Activated CD8-positive, alpha-beta memory T cell treated with anti-CD3 and anti-CD28 coated beads, Interleukin-2, amount 10 ng/mL, durations not matched to agents 7 days and 5 days (primary cell): ENCODE measurements around the gene YIF1A. TPM values are rescaled to one million over a fixed set of nuclear protein-coding genes. Genes with fewer than 3 reads are reported as not detected.
"Not testable (repeated sequence)": the region's sequence is repeated elsewhere in the genome, so short reads cannot be mapped to it uniquely, and the experiment has no call there.

Experiments
- ATAC-seq: fragments of 150-1000 bp; cut with Tn5 transposase; one replicate; pipeline ENCODE4 v1.10.0; 2021; ENCODE audit warnings: moderate library complexity
- CTCF ChIA-PET: fragments of 350-600 bp; sonication (Branson Sonifier 250); formaldehyde crosslinking; loops from one replicate; lab custom pipeline; 2021; ENCODE audit warnings: antibody characterized with exemption; lab: Charles Lee
- DNase-seq: peaks from one replicate; pipeline ENCODE4 v3.0.0-alpha.2; 2020
- H3K27ac Mint-ChIP-seq: one replicate; pipeline ENCODE4 v1.8.0; 2021; ENCODE audit warnings: mild to moderate bottlenecking, mixed read lengths
- H3K27me3 Mint-ChIP-seq: one replicate; pipeline ENCODE4 v1.8.0; 2021; ENCODE audit warnings: mixed read lengths
- H3K36me3 Mint-ChIP-seq: one replicate; pipeline ENCODE4 v1.8.0; 2021; ENCODE audit warnings: mild to moderate bottlenecking, mixed read lengths
- H3K4me1 Mint-ChIP-seq: one replicate; pipeline ENCODE4 v1.8.0; 2021; ENCODE audit warnings: mixed read lengths
- H3K4me3 Mint-ChIP-seq: one replicate; pipeline ENCODE4 v1.8.0; 2021; ENCODE audit warnings: mild to moderate bottlenecking, moderate library complexity, mixed read lengths
- H3K9me3 Mint-ChIP-seq: one replicate; pipeline ENCODE4 v1.8.0; 2022; ENCODE audit warnings: low read depth, mixed read lengths
- total RNA-seq, 2 experiments: library from RNA; stranded (reverse); gene quantifications; one replicate each; pipeline ENCODE4 v1.2.3, GENCODE V29; 2021

The YIF1A gene
- total RNA-seq, 2 experiments from 2014 or later = 56.5 to 73.9 TPM

DNA sequence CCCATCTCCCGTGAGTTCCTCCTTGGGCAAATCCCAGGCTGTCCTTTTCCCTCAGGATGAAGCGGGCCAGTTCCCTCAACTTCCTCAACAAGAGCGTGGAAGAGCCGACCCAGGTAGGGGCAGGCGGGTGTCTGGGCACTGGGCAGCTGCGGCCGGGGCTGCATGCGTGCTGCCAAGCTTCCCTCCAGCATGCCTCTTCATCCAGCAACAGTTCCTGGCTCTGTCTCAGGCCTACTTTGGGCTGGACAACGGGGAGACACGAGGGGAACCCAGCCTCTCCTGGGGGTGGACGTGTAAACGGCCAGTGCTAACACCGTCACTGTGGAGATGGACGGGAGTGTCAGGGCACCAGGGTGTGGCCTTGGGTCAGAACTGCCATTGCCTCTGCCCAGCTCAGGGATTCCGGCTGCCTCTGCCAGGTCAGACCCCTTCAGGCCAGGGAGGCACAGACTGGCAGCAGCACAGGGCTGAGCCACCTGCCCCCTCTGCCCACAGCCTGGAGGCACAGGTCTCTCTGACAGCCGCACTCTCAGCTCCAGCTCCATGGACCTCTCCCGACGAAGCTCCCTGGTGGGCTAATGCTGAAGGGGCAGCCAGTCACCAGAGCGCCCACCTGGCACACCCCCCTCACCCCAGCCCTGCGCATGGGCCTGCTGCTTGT, 22.4 kb downstream of the YIF1A start:
- H3K36me3 Mint-ChIP-seq = peaks cover 19% of the 10 kb centered on the region
- peaks cover 31% of the 10 kb centered on the region for H3K4me1 Mint-ChIP-seq
- H3K4me3 Mint-ChIP-seq = peak overlapping the region; percentile 91
- DNase-seq (no peak), ATAC-seq (no peak)
- H3K27ac Mint-ChIP-seq = no peak overlapping the region
- no peaks in the 10 kb centered on the region for H3K9me3 Mint-ChIP-seq
- no peaks in the 10 kb centered on the region for H3K27me3 Mint-ChIP-seq
- CTCF ChIA-PET = interaction anchor here (0.9 to 1.5 kb wide), 2 partner anchors 43 to 46 kb away, joined by 3 to 6 read pairs; no protein-coding TSS in a partner anchor

DNA sequence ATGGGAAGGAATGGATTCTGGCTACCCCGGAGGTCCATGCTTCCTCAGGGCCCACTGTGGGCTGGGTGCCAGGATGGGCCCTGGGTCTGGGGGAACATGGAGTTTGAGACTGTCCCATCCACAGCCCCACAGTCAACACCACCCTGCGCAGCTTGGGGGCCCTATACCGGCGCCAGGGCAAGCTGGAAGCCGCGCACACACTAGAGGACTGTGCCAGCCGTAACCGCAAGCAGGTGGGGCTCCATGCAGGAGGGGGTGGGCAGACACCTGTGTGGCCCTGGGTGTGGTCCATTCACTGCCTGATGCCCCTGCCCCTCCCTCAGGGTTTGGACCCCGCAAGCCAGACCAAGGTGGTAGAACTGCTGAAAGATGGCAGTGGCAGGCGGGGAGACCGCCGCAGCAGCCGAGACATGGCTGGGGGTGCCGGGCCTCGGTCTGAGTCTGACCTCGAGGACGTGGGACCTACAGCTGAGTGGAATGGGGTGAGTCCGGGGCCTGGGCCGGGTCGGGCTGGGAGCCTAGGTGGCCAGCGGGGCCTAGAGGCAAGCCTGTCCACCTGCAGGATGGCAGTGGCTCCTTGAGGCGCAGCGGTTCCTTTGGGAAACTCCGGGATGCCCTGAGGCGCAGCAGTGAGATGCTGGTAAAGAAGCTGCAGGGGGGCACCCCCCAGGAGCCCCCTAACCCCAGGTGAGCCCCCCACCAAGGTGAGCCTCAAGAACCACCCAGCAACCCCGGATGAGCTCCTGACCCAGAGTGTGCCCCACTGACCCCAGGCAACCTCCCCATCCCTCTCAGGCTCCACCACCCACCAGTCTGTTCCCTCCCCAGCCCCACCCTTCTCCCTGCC, 23.2 kb downstream of the YIF1A start:
- no peaks in the 10 kb centered on the region for H3K27me3 Mint-ChIP-seq
- no peak for ATAC-seq
- peaks cover 27% of the 10 kb centered on the region for H3K4me1 Mint-ChIP-seq
- peaks cover 17% of the 10 kb centered on the region for H3K36me3 Mint-ChIP-seq
- no peaks in the 10 kb centered on the region for H3K9me3 Mint-ChIP-seq
- H3K27ac Mint-ChIP-seq = no peak overlapping the region
- DNase-seq = no peak
- CTCF ChIA-PET = interaction anchor here (0.6 to 3.8 kb wide), 5 partner anchors 15 to 45 kb away, joined by 3 to 13 read pairs (median 3); no protein-coding TSS in a partner anchor
- H3K4me3 Mint-ChIP-seq = no peak overlapping the region

DNA sequence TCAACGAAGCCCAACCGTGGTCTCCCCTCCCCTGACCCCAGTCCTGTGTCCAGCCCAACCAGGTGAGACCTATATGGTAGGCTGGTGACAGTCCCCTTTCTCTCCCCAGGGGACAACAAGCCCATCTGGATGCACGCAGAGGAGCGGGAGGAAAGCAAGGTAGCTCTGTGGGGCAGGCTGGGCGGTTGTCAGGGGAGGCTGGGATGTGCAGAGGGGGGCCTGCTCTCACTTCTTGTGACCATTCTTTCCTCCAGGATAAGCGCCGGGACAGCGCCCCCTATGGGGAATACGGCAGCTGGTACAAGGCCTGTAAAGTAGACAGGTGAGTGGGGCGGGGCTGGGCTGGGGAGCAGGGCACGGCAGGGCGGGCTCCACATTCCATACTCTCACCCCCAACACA, 24.0 kb downstream of the YIF1A start:
- H3K9me3 Mint-ChIP-seq = no peaks in the 10 kb centered on the region
- DNase-seq (peak; percentile 65), ATAC-seq (no peak)
- no peak overlapping the region for H3K27ac Mint-ChIP-seq
- H3K4me1 Mint-ChIP-seq = peaks cover 18% of the 10 kb centered on the region
- peaks cover 16% of the 10 kb centered on the region for H3K36me3 Mint-ChIP-seq
- no peak overlapping the region for H3K4me3 Mint-ChIP-seq
- H3K27me3 Mint-ChIP-seq = no peaks in the 10 kb centered on the region
- CTCF ChIA-PET = interaction anchor here (0.6 to 3.8 kb wide), 4 partner anchors 16 to 39 kb away, joined by 3 to 13 read pairs (median 3); no protein-coding TSS in a partner anchor

DNA sequence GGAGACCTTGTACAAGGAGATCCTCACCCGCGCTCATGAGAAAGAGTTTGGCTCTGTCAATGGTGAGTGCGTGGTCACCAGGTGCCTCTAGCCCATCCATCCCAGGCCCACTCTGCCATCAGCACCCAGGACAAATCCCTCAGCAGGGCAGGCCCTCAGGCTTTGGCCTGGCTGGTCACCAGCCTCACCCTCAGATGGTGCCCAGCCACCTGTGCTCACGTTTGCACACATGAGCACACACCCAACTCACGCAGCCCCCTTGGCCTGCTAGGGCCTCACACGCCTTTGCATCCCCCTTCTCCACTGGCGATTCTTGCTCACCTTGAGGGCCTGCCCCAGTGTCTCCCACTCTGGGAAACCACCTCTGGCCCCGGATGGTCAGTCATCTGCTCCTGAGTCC, 24.6 kb downstream of the YIF1A start:
- Mint-ChIP-seq H3K4me1 (peaks cover 17% of the 10 kb centered on the region), H3K4me3 (no peak overlapping the region), H3K9me3 (no peaks in the 10 kb centered on the region), H3K36me3 (peaks cover 16% of the 10 kb centered on the region), H3K27me3 (no peaks in the 10 kb centered on the region), H3K27ac (no peak overlapping the region)
- ATAC-seq (no peak), DNase-seq (no peak)
- CTCF ChIA-PET = interaction anchor here (1.0 to 3.8 kb wide), 4 partner anchors 17 to 45 kb away, joined by 3 to 13 read pairs (median 3); no protein-coding TSS in a partner anchor

DNA sequence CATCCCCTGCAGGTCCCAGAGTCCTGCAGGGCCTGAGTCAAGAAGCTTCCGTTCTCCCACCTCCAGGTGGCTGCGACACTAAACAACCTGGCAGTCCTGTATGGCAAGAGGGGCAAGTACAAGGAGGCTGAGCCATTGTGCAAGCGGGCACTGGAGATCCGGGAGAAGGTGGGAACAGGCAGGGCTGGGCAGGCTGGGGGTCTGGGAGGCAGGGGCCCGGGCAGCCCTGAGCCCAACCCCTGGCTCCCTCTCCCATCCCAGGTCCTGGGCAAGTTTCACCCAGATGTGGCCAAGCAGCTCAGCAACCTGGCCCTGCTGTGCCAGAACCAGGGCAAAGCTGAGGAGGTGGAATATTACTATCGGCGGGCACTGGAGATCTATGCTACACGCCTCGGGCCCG, 25.2 kb downstream of the YIF1A start:
- Mint-ChIP-seq H3K4me3 (no peak overlapping the region), H3K9me3 (no peaks in the 10 kb centered on the region), H3K36me3 (peaks cover 16% of the 10 kb centered on the region), H3K27me3 (no peaks in the 10 kb centered on the region), H3K4me1 (peaks cover 21% of the 10 kb centered on the region), H3K27ac (no peak overlapping the region)
- ATAC-seq = no peak
- DNase-seq = no peak
- CTCF ChIA-PET = interaction anchor here (0.5 to 3.8 kb wide), 3 partner anchors 17 to 348 kb away, joined by 3 to 13 read pairs (median 3); no protein-coding TSS in a partner anchor

DNA sequence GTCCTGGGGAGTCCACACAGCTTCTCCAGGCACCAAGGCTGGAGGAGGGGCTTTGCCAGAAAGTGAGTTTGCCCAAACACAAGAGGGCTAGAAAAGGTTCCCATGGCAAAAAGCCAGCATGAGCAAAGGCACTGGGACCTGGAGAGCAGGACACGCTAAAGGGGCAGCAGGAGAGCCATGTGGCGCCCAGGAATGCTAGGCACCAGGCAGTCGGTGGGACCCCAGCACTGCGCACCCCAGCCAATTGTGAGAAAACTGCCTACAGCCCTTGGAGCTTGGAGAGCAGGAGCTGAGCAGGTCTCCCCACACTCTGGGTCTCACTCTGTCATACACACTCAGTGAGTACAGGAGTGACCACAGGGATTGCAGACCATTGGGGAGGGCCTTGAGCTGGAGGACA, 25.7 kb downstream of the YIF1A start:
- H3K4me1 Mint-ChIP-seq = peaks cover 25% of the 10 kb centered on the region
- no peaks in the 10 kb centered on the region for H3K27me3 Mint-ChIP-seq
- H3K9me3 Mint-ChIP-seq = no peaks in the 10 kb centered on the region
- H3K4me3 Mint-ChIP-seq = no peak overlapping the region
- no peak overlapping the region for H3K27ac Mint-ChIP-seq
- no peak for ATAC-seq
- H3K36me3 Mint-ChIP-seq = peaks cover 16% of the 10 kb centered on the region
- CTCF ChIA-PET = interaction anchor here (0.5 to 3.8 kb wide), 5 partner anchors 18 to 349 kb away, joined by 3 to 13 read pairs (median 3); partner anchors contain the start of gene YIF1A
- DNase-seq = no peak

DNA sequence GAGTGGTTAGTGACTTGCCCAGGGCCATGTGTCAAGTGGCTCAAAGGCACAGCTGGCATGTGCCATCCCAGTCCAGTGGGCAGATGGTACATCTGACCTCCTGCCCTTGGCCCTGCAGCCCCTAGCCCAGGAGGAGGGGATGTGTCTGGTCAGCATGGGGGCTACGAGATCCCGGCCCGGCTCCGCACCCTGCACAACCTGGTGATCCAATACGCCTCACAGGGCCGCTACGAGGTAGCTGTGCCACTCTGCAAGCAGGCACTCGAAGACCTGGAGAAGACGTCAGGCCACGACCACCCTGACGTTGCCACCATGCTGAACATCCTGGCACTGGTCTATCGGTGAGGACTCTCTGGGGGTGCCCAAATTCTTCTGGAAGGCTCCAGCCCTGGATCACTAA, 26.2 kb downstream of the YIF1A start:
- no peak for ATAC-seq
- CTCF ChIA-PET = interaction anchor here (0.6 to 3.8 kb wide), 4 partner anchors 18 to 89 kb away, joined by 3 to 13 read pairs (median 4); partner anchors contain the start of gene YIF1A
- H3K4me3 Mint-ChIP-seq = no peak overlapping the region
- H3K4me1 Mint-ChIP-seq = peaks cover 21% of the 10 kb centered on the region
- H3K9me3 Mint-ChIP-seq = no peaks in the 10 kb centered on the region
- H3K36me3 Mint-ChIP-seq = peaks cover 16% of the 10 kb centered on the region
- H3K27me3 Mint-ChIP-seq = no peaks in the 10 kb centered on the region
- no peak for DNase-seq
- H3K27ac Mint-ChIP-seq = no peak overlapping the region

DNA sequence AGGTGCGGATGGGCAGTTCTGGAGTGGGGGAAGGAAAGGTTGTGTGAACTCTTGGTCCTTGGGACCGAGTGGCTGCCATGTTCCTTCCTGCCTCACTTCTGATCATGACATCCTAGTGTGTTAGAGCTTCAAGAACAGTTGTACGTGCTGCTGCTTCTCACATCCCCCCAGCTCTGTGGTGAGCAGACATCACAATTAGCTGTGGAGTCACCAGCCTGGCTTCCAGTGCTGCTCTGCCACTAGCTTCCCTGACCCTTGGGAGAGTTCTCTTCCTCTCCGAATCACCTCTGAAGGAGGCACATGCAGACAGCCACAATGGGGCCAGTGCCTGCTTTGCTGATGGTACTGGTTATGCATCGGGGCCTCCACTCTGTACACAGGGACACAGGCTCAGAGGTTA, 26.8 kb downstream of the YIF1A start:
- CTCF ChIA-PET = interaction anchor here (0.6 to 3.8 kb wide), 5 partner anchors 19 to 240 kb away, joined by 3 to 13 read pairs (median 4); partner anchors contain the start of gene YIF1A
- ATAC-seq (no peak), DNase-seq (no peak)
- Mint-ChIP-seq H3K36me3 (peaks cover 16% of the 10 kb centered on the region), H3K27me3 (no peaks in the 10 kb centered on the region), H3K4me3 (no peak overlapping the region), H3K4me1 (peaks cover 19% of the 10 kb centered on the region), H3K9me3 (no peaks in the 10 kb centered on the region), H3K27ac (no peak overlapping the region)

DNA sequence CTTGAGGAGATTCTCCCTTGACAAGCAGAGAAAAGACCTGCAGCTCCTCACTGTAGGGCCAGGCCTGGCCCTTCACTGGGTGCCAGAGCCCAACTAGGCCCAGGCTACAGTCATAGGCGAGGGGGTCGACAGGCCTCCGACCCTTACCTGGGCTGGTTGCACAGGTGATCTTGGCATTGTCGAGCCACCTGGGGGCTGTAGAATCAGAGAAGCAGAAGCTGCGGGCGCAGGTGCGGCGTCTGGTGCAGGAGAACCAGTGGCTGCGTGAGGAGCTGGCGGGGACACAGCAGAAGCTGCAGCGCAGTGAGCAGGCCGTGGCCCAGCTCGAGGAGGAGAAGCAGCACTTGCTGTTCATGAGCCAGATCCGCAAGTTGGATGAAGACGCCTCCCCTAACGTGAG, 27.4 kb downstream of the YIF1A start:
- no peaks in the 10 kb centered on the region for H3K9me3 Mint-ChIP-seq
- no peak overlapping the region for H3K4me3 Mint-ChIP-seq
- CTCF ChIA-PET = interaction anchor here (1.2 to 3.8 kb wide), 4 partner anchors 20 to 239 kb away, joined by 4 to 13 read pairs (median 6); partner anchors contain the start of gene YIF1A
- no peak overlapping the region for H3K27ac Mint-ChIP-seq
- H3K4me1 Mint-ChIP-seq = peaks cover 20% of the 10 kb centered on the region
- no peak for DNase-seq
- no peak for ATAC-seq
- no peaks in the 10 kb centered on the region for H3K27me3 Mint-ChIP-seq
- H3K36me3 Mint-ChIP-seq = peaks cover 16% of the 10 kb centered on the region

DNA sequence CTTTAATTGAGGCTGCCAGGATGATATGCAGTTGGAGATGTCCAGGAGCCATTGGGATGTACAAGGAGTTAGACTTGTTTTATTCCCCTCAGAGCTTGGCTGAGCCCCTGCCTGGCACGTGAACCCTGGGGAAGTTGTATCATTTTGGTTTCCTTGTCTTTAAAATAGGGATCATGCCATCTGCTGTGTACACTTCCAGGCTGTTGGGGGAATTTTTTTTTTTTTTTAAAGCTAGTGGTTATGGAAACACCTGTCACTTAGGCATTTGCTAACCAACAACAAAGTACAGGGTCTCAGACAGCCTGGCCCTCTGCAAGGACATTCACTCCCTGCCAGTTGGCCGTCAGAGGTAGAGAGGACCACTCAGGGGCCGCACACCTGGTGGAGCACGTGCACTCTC, 29.0 kb downstream of the YIF1A start:
- H3K36me3 Mint-ChIP-seq = peaks cover 16% of the 10 kb centered on the region

DNA sequence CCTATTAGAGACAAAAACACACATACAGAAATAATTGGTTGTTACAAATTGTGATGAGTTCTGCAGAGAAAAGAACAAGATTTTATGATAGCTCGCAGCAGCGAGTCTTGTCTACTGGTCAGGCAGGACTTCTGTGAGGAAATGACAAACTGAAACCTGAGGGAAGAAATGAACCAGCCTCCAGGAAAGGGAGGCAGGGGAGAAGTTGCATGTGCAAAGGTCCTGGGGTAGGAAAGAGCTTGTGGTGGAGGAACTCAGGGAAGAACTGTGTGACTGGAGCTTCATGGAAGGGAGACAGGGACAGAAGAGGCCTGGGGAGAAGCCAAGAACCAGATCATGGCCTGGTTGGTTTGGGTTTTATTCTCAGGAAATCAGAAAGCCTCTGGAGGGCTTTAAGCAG, 29.7 kb downstream of the YIF1A start:
- DNase-seq (no peak), ATAC-seq (no peak)
- peaks cover 12% of the 10 kb centered on the region for H3K36me3 Mint-ChIP-seq
- CTCF ChIA-PET = interaction anchor here (0.6 to 2.0 kb wide), 10 partner anchors 13 to 633 kb away, joined by 3 to 8 read pairs (median 3); partner anchors contain the start of gene CNIH2
- H3K9me3 Mint-ChIP-seq = no peaks in the 10 kb centered on the region
- H3K4me3 Mint-ChIP-seq = peak overlapping the region; percentile 87
- H3K27ac Mint-ChIP-seq = peak overlapping the region; percentile 98
- H3K4me1 Mint-ChIP-seq = peaks cover 26% of the 10 kb centered on the region
- H3K27me3 Mint-ChIP-seq = no peaks in the 10 kb centered on the region

More for the DNA sequence above, 29.0 kb downstream of the YIF1A start:
- Mint-ChIP-seq H3K27me3 (no peaks in the 10 kb centered on the region), H3K4me1 (peaks cover 26% of the 10 kb centered on the region), H3K4me3 (no peak overlapping the region), H3K9me3 (no peaks in the 10 kb centered on the region), H3K27ac (no peak overlapping the region)
- no peak for DNase-seq
- no peak for ATAC-seq
- CTCF ChIA-PET = interaction anchor here (0.6 to 2.0 kb wide), 4 partner anchors 13 to 29 kb away, joined by 3 to 8 read pairs (median 4); partner anchors contain the start of genes CNIH2 and YIF1A

DNA sequence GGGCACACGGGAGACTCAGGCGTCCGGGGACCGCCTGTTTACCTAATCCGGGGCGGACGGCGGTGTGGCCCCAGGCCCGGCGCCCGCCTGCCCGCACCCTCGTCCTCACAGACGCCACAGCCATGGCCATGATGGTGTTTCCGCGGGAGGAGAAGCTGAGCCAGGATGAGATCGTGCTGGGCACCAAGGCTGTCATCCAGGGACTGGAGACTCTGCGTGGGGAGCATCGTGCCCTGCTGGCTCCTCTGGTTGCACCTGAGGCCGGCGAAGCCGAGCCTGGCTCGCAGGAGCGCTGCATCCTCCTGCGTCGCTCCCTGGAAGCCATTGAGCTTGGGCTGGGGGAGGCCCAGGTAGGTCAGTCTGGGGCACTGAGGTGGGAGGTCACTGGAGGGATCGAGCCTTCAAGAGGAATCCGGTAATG, 30.5 kb downstream of the YIF1A start:
- ATAC-seq = peak; percentile 1
- Mint-ChIP-seq H3K4me1 (peaks cover 26% of the 10 kb centered on the region), H3K36me3 (peaks cover 12% of the 10 kb centered on the region), H3K27me3 (no peaks in the 10 kb centered on the region), H3K4me3 (peak overlapping the region; percentile 87), H3K27ac (peak overlapping the region; percentile 98), H3K9me3 (no peaks in the 10 kb centered on the region)
- DNase-seq = no peak
- CTCF ChIA-PET = interaction anchor here (1.0 to 2.0 kb wide), 8 partner anchors 15 to 632 kb away, joined by 3 to 8 read pairs (median 3); partner anchors contain the start of gene CNIH2

DNA sequence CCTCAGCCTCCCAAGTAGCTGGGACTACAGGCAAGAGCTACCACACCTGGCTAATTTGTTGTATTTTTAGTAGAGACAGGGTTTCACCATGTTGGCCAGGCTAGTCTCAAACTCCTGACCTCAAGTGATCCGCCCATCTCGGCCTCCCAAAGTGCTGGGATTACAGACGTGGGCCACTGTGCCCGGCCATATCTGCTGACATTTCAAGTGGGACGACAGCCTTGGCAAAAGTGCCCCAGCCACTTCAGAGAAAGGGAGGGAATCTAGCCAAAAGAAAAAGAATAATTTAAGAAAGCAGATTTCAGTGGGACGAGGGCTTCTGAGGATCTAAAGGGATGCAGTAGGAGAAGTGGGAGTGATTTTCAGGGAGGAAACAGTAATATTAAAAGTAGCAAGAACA, 35.9 kb downstream of the YIF1A start:
- not testable (repeated sequence) for H3K27me3 Mint-ChIP-seq, DNase-seq, H3K36me3 Mint-ChIP-seq, ATAC-seq, H3K9me3 Mint-ChIP-seq, H3K27ac Mint-ChIP-seq, H3K4me3 Mint-ChIP-seq
- CTCF ChIA-PET = interaction anchor here (0.6 to 1.9 kb wide), 2 partner anchors 27 to 30 kb away, joined by 3 to 5 read pairs; no protein-coding TSS in a partner anchor
- H3K4me1 Mint-ChIP-seq = peaks cover 11% of the 10 kb centered on the region
